GM12801 (cell line): ENCODE data around the gene ACVR1B.

ENCODE experiments used
- TF ChIP-seq, protein P1 (sequence below): IDR thresholded peaks from one replicate; pipeline ENCODE4 v1.5.1; 2011; ENCODE audit warnings: control low read depth; ENCODE audit not compliant: insufficient read length; ENCODE audit errors: extremely low read depth

Gene ACVR1B

DNA sequence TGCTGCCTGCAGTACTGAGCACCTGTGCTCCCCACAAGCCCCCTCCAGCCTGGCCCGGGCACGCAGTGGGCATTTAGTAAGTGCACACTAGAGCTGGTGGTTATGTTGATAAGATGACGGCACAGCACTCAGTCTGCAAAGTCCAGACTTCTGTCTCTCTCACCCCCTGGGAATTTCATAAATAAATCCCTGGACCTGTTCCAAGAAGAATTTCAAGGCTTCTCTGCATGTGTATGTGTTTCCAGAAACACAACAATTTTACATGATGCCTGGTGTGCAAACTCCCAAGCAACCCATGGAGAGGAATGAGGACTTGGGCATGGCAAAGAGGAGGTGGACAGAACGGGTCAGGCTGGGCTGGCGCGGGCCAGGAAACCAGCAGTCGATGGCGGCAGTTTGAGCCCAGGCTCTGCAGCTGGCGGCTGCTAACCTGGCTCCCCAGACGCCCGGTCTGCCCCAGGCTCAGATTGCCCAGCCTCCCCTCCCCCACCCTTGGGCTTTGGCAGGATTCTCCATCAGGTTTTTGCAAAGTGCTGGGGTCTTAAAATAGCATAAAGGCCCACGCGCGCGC lies 10.4 kb upstream of the ACVR1B start:
- TF ChIP-seq, protein P1, sequence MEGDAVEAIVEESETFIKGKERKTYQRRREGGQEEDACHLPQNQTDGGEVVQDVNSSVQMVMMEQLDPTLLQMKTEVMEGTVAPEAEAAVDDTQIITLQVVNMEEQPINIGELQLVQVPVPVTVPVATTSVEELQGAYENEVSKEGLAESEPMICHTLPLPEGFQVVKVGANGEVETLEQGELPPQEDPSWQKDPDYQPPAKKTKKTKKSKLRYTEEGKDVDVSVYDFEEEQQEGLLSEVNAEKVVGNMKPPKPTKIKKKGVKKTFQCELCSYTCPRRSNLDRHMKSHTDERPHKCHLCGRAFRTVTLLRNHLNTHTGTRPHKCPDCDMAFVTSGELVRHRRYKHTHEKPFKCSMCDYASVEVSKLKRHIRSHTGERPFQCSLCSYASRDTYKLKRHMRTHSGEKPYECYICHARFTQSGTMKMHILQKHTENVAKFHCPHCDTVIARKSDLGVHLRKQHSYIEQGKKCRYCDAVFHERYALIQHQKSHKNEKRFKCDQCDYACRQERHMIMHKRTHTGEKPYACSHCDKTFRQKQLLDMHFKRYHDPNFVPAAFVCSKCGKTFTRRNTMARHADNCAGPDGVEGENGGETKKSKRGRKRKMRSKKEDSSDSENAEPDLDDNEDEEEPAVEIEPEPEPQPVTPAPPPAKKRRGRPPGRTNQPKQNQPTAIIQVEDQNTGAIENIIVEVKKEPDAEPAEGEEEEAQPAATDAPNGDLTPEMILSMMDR: no peak

DNA sequence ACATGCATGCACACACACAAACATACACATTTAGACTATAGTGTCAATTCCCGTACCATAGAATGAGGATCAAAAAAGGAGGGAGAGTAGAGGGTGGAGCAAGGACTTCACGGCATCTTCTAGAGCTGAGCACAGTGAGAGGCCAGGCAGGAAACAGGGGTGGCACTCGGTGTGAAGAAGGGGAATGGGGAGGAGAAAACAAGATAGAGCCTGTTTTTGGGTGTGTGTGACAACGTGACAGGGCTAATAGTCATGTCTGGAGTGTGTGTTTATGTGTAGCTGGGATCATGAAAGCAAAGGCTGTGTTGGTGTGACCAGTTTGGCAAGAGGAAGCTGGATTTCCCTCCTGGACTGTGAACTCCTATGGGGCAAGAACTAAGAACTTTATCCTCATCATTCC lies 9.9 kb upstream of the ACVR1B start:
- TF ChIP-seq, protein P1: no peak

DNA sequence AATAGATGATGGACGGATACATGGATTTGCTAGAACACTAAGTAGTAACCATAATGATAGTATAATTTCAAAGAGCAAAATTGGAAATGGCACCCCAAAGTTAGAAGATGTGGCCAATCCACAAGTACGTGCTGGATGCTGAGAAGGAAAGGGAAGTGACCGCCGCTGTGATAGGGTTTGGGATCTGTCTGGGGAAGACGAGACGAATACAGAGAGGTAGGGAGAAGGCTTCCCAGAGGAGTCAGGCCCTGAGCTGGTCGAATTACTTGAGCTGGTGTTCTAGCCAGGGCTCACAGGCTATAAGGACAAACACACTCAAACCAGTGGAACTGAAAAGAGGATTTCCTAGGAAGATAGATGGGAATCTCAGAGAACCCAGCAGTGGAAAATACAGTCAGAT lies 9.4 kb upstream of the ACVR1B start:
- TF ChIP-seq, protein P1: no peak

DNA sequence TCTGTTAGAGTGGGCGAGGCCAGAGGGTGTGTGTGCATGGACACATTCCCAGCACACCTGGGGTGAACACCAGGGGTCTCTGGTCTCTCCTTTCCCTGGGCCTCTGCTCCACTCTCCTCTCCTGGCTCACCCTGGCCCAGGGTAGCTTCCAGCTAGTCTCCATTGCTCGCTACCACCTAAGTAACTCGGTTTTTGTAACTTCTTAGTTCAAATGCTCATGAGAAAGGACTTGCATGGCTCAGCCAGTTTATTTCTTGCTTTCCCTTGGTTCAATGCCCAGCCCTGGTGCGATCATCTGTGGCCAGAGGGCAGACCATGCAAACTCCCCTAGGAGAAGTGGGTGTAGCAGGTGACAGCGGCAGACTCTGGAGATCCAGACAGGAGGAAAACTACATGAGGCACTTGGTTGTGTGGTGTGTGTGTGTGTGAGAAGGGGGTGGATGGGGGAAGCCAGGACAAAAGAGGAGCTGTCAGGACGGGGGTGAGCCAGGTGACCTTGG lies 8.9 kb upstream of the ACVR1B start:
- TF ChIP-seq, protein P1: no peak

DNA sequence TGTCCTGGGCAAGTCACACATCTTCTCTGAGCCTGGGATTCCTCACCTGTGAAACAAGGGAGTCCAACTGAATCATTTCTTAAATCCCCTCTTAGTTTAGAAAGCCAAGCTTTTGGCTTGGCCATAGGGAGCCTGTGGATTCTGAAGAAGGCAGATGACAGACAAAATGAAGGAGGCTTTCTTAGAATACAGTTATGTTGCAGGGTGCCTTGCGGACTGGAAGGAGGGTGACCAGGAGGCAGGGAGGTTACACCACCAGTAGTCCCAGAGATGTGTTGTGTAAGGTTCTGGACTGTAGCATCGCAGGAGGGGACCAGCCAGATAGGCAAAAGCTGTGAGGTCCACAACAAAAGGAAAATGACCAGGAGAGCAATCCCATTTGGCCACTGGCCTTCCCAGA lies 8.2 kb upstream of the ACVR1B start:
- TF ChIP-seq, protein P1: no peak

DNA sequence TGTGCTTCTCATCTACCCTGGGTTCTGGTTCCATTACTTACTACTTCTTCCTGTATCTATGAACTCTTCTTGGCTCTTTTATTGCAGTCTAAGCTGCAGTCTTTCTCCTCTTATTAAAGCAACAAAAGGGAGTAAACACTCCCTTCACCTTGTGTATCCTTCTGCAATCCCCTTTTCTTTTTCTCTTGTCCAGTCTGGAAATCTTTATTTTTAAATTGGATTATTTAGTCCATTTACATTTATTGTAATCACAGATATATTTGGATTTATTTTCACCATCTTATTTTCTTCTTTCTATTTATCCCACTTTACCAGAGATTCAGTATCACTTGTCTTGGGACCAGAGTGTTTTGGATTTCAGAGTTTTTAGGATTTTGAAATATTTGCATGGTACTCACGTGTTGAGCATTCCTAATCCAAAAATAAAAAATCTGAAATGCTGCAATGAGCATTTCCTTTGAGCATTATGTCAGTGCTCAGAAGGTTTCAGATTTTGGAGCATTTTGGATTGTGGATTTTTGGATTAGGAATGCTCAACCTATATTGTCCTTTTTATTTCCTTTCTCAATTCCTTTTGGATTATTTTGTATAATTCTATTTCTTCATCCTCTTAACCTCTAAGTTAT lies 6.8 kb upstream of the ACVR1B start:
- TF ChIP-seq, protein P1: no peak

DNA sequence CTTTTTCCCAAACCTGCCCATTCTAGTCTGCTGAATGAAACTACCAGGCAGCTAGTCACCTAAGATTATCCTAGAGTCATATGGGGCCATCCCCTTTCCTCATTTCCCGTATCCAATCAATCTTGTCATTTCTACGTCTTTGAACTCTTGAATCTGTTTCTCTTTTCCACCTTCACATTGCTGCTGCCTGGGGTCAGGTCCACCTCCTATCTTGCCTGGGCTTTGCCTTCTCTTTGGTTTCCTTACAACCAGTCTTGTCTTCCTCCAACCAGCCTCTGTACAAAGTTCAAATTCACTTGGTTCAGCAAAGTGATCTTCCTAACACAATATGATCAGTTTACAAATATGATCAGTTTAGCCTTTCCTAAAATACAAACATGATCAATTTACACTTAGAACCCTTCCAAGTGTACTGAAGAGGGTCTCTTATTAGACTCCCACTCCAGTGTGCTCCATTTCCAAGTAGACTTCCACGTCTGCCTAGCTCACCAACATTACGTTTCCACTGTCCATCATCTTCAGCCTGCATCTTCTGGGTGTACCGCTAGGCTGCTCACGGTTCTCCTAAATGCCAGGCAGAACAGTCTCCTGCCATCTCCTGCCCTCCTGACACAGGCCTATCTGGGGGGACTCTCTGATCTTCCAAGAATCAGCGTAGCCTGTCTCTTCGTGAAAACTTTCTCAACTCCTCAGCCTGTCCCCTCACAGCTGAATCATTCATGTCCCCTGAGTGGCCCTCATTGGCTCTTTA lies 4.1 kb upstream of the ACVR1B start:
- TF ChIP-seq, protein P1: no peak
